BJ (cell line): ENCODE measurements around the gene CACNA2D3. TPM values are rescaled to one million over a fixed set of nuclear protein-coding genes. Genes with fewer than 3 reads are reported as not detected.

ENCODE experiments used
- CTCF ChIA-PET: fragments of 350-600 bp; formaldehyde crosslinking; extraction: SDS; loops from one replicate; lab custom pipeline; 2021; ENCODE audit warnings: antibody characterized with exemption, inconsistent platforms; lab: Yijun Ruan, JAX
- POLR2A ChIA-PET: fragments of 300-600 bp; sonication (Branson Sonifier 250); formaldehyde crosslinking; extraction: SDS; loops from one replicate; lab custom pipeline; 2021; ENCODE audit warnings: antibody characterized with exemption; lab: Charles Lee
- DNase-seq: peaks from one replicate; pipeline ENCODE4 v3.0.0-alpha.2; 2011; ENCODE audit warnings: low read depth
- H3K27me3 ChIP-seq: 2 replicates; pipeline ENCODE4 v1.6.0; 2011; ENCODE audit warnings: low read length; ENCODE audit not compliant: control insufficient read depth, insufficient read depth
- H3K36me3 ChIP-seq: 2 replicates; pipeline ENCODE4 v1.5.1; 2011; ENCODE audit warnings: low read length; ENCODE audit not compliant: control insufficient read depth, insufficient read depth
- H3K4me3 ChIP-seq: 2 replicates; pipeline ENCODE4 v1.5.1; 2011; ENCODE audit warnings: low read depth, mild to moderate bottlenecking, control low read depth, low read length
- CTCF ChIP-seq: IDR thresholded peaks from 2 replicates; pipeline ENCODE4 v1.5.1; 2011; ENCODE audit warnings: low read depth, mild to moderate bottlenecking, control low read depth, inconsistent platforms, low read length, moderate library complexity; ENCODE audit not compliant: insufficient read depth
- polyA plus RNA-seq: library from polyadenylated mRNA; depleted of rRNA; stranded (reverse); fragments of >200 nt; gene quantifications from 2 replicates; pipeline ENCODE4 v1.2.3, GENCODE V29; 2011

CACNA2D3 gene
- polyA plus RNA-seq, 1 experiment = 0.56 TPM

- TF ChIP-seq CTCF = no peak
- no peaks in the 10 kb centered on the region for H3K27me3 ChIP-seq
- ChIA-PET POLR2A (no interaction called here), CTCF (no interaction called here)
- H3K36me3 ChIP-seq = no peaks in the 10 kb centered on the region
- no peak overlapping the region for H3K4me3 ChIP-seq
- DNase-seq = no peak
These were observed 453.2 kb downstream of the CACNA2D3 start for GRCh38 chr3:54575618-54575960.

- TF ChIP-seq CTCF = no peak
- H3K36me3 ChIP-seq = no peaks in the 10 kb centered on the region
- no peak for DNase-seq
- ChIA-PET CTCF (interaction anchor here (0.6 kb wide), 1 partner anchor 10 kb away, joined by 3 read pairs; no protein-coding TSS in a partner anchor), POLR2A (no interaction called here)
- H3K4me3 ChIP-seq = no peak overlapping the region
- H3K27me3 ChIP-seq = no peaks in the 10 kb centered on the region
These were observed 455.0 kb downstream of the CACNA2D3 start for GRCh38 chr3:54577313-54577712.

- no peak for TF ChIP-seq CTCF
- DNase-seq = no peak
These were observed 456.1 kb downstream of the CACNA2D3 start for GRCh38 chr3:54578417-54578816.

GRCh38 chr3:54580453-54580852, 458.1 kb downstream of the CACNA2D3 start:
- Histone ChIP-seq H3K36me3 (no peaks in the 10 kb centered on the region), H3K27me3 (no peaks in the 10 kb centered on the region), H3K4me3 (no peak overlapping the region)
- DNase-seq = no peak
- ChIA-PET POLR2A (no interaction called here), CTCF (no interaction called here)
- no peak for TF ChIP-seq CTCF

More at GRCh38 chr3:54578417-54578816, 456.1 kb downstream of the CACNA2D3 start:
- ChIA-PET CTCF (no interaction called here), POLR2A (no interaction called here)
- no peaks in the 10 kb centered on the region for H3K36me3 ChIP-seq
- no peaks in the 10 kb centered on the region for H3K27me3 ChIP-seq
- no peak overlapping the region for H3K4me3 ChIP-seq

- no peak overlapping the region for H3K4me3 ChIP-seq
- H3K36me3 ChIP-seq = no peaks in the 10 kb centered on the region
- POLR2A ChIA-PET = no interaction called here
- CTCF ChIA-PET = no interaction called here
- no peaks in the 10 kb centered on the region for H3K27me3 ChIP-seq
- no peak for TF ChIP-seq CTCF
- DNase-seq = no peak
These were observed 460.1 kb downstream of the CACNA2D3 start for GRCh38 chr3:54582424-54582823.
